Measurements from ENCODE around the gene HERC3.
A peak's percentile ranks its signal among the peaks of the same experiment; 100 is the strongest.

Gene HERC3

DNA sequence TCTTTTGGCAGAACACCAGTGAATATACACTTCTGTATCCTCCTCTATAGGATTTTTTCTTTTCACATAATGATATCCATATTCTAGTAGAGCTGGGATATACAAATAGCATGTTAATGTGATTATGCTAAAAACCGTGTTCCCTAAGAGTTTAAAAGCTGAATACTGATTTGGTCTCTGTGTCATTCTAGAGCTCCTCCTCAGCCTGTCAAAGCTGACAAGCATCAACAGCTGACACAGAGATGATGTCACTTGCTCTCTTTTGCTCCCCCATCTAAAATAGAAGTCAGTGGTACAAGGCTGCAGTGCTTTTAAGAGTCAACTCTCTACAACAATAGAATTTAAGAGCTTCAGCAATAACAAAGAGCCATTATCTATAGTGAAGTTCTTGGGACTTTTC lies 17.1 kb upstream of the HERC3 start:
- no peak for DNase-seq (ENCODE audit: low read depth)
- H3K4me3 ChIP-seq (ENCODE audit: low read length), result no peak overlapping the region
- TF ChIP-seq, protein P1, sequence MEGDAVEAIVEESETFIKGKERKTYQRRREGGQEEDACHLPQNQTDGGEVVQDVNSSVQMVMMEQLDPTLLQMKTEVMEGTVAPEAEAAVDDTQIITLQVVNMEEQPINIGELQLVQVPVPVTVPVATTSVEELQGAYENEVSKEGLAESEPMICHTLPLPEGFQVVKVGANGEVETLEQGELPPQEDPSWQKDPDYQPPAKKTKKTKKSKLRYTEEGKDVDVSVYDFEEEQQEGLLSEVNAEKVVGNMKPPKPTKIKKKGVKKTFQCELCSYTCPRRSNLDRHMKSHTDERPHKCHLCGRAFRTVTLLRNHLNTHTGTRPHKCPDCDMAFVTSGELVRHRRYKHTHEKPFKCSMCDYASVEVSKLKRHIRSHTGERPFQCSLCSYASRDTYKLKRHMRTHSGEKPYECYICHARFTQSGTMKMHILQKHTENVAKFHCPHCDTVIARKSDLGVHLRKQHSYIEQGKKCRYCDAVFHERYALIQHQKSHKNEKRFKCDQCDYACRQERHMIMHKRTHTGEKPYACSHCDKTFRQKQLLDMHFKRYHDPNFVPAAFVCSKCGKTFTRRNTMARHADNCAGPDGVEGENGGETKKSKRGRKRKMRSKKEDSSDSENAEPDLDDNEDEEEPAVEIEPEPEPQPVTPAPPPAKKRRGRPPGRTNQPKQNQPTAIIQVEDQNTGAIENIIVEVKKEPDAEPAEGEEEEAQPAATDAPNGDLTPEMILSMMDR (IDR thresholded peaks at IDR 0.05; ENCODE audit: insufficient read depth, low read depth, low read length, missing control alignments), result no peak

DNA sequence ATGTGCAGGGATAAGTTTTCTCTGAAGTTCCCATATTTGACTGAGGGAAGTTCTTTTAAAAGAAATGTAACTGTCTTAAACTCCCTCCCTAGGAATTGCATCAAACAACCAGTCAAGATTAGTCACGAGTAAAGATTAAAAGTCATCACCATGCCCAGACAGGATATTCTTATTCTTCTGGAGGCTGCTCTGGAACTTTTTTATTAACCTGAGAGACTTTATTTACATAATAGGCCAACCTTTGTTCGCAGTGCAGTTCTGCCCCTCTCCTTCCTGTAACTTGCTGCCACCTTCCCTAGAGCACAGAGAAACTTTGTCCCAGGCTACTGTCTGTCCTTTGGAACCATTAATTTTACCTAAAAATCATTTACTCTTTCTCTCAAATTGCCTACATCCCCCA lies 9.8 kb upstream of the HERC3 start:
- no peak overlapping the region for H3K4me3 ChIP-seq (ENCODE audit: low read length)
- TF ChIP-seq, protein P1 (IDR thresholded peaks at IDR 0.05; ENCODE audit: insufficient read depth, low read depth, low read length, missing control alignments), result no peak
- DNase-seq (ENCODE audit: low read depth), result peak; percentile 69

DNA sequence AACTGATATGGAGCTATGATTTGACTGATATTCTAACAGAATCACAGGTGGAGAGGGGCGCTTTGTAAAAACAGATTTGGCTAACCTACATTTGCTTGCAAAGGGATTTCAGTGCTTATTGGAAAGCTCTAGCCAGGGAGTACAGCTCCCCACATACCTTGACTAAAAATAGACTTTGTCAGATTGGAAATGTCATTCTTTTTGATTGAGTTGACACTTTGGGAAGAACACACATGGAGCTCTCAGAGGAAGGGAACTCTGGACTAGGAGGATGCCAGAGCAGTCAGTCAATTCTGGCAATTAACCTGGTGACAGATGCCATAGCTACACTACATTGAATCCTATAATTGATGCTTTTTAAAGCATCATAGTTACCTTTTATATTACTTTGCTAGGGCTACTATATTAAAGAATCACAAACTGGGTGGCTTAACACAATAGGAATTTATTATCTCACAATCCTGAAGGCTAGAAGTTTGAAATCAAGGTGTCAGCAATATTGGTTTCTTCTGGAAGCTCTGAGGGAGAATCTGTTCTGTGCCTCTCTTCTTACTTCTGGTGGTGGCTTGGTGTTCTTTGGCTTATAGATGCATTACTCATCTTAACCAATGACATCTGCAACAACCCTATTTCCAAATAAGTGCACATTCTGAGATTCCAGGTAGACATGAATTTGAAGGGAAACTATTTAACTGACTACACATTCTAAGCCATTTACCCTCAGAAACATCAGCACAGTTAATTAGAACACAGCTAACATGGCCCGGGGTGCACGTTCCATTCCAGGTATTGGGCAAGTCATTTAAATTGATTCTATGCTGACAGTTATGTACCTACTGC lies 8.4 kb upstream of the HERC3 start:
- no peak overlapping the region for H3K4me3 ChIP-seq (ENCODE audit: low read length)
- TF ChIP-seq, protein P1 (IDR thresholded peaks at IDR 0.05; ENCODE audit: insufficient read depth, low read depth, low read length, missing control alignments), result no peak
- no peak for DNase-seq (ENCODE audit: low read depth)

DNA sequence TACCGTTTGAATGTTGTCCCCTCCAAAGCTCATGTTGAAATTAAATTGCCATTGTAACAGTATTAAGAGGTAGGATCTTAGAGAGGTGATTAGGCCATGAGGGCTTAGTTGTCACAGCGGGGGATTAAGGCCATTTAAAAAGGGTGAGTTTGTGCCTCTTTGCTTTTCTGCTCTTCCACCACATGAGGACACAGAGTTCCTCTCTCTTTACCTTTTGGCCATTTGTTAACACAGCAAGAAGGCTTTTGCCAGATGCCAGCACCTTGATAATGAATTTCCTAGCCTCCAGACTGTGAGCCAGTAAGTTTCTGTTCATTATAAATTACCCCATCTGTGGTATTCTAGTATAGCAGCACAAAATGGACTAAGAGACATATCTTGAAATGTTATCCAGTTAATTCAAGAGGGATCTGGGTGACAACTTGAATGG lies 7.8 kb upstream of the HERC3 start:
- no peak for DNase-seq (ENCODE audit: low read depth)
- no peak overlapping the region for H3K4me3 ChIP-seq (ENCODE audit: low read length)
- TF ChIP-seq, protein P1 (IDR thresholded peaks at IDR 0.05; ENCODE audit: insufficient read depth, low read depth, low read length, missing control alignments), result no peak

DNA sequence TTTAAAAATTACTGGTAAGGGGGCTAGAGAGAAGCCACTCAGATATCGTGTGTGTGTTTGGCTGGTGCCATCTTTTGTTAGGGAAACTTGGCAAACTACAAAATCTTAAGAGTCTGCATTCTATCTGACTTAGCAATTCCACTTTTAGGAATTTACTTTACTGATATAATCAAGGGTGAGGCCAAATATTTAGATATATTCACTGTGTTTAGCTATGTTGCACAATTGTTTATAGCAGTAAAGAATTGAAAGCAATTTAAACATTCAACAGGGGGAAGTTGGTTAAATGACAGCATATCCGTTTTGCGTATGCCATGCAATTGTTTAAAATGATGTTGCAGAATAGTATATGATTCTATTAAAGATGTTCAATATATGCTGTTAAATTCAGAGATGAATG lies 6.4 kb upstream of the HERC3 start:
- no peak for DNase-seq (ENCODE audit: low read depth)
- no peak overlapping the region for H3K4me3 ChIP-seq (ENCODE audit: low read length)
- TF ChIP-seq, protein P1 (IDR thresholded peaks at IDR 0.05; ENCODE audit: insufficient read depth, low read depth, low read length, missing control alignments), result no peak

DNA sequence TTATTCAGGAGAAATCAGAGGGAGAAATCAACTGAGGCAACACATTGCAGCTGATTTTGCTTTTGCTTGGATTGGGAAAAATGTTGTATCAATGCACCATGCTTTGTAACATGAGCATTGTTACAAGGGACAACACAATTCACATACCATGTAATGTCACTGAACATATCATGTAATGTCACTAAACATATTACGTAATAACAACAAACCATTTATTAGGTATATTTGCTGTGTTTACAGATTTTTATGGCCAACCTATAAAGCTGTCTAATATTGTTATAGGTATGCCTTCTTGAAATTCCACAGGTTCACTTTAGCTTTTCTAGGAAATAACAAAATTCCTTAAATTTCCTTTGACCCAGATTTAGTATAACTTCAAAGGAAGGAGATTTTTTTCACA lies 5.0 kb upstream of the HERC3 start:
- TF ChIP-seq, protein P1 (IDR thresholded peaks at IDR 0.05; ENCODE audit: insufficient read depth, low read depth, low read length, missing control alignments), result no peak
- H3K4me3 ChIP-seq (ENCODE audit: low read length), result no peak overlapping the region
- no peak for DNase-seq (ENCODE audit: low read depth)

All from epithelial cell of esophagus (primary cell).